A673 (cell line): ENCODE results near the gene SERPINB1. TPM values are rescaled to one million over a fixed set of nuclear protein-coding genes. Genes with fewer than 3 reads are reported as not detected.

Experiments
- BruUV-seq: library from RNA; stranded (reverse); fragments of 400-500 nt; replicated peaks from 2 replicates; lab custom pipeline; 2021; lab: Mats Ljungman, UMichigan
- CTCF ChIA-PET: fragments of 300-600 bp; sonication (Branson Sonifier 250); formaldehyde crosslinking; loops from one replicate; lab custom pipeline; 2022; ENCODE audit warnings: antibody characterized with exemption; lab: Charles Lee
- POLR2A ChIA-PET: fragments of 300-600 bp; sonication (Branson Sonifier 250); formaldehyde crosslinking; loops from one replicate; lab custom pipeline; 2022; ENCODE audit warnings: antibody characterized with exemption; ENCODE audit not compliant: low non-redundant PET; lab: Charles Lee
- DNase-seq: peaks from one replicate; pipeline ENCODE4 v3.0.0-alpha.2; 2015; ENCODE audit warnings: low spot score
- H3K27ac ChIP-seq: fragments of 200-600 bp; sonication (generic); 2 replicates; pipeline ENCODE4 v1.5.1; 2016; ENCODE audit warnings: mixed run types, low read depth, mild to moderate bottlenecking, mixed read lengths, antibody characterized with exemption, low read length; ENCODE audit not compliant: poor library complexity, severe bottlenecking
- H3K27me3 ChIP-seq: fragments of 200-600 bp; sonication (generic); replicated peaks from 2 replicates; pipeline ENCODE4 v1.6.1; 2017; ENCODE audit warnings: mixed run types, low read depth, mild to moderate bottlenecking, mixed read lengths, antibody characterized with exemption, low read length; ENCODE audit not compliant: insufficient read depth, poor library complexity
- H3K36me3 ChIP-seq: fragments of 200-600 bp; sonication (generic); 2 replicates; pipeline ENCODE4 v1.6.1; 2016; ENCODE audit warnings: mixed run types, mild to moderate bottlenecking, mixed read lengths, antibody characterized with exemption, low read length; ENCODE audit not compliant: insufficient read depth, poor library complexity, severe bottlenecking
- H3K4me1 ChIP-seq: fragments of 200-600 bp; sonication (generic); 2 replicates; pipeline ENCODE4 v1.6.1; 2017; ENCODE audit warnings: mixed run types, mild to moderate bottlenecking, mixed read lengths, antibody characterized with exemption, low read length; ENCODE audit not compliant: insufficient read depth, poor library complexity, severe bottlenecking
- H3K4me3 ChIP-seq: fragments of 200-600 bp; sonication (generic); 2 replicates; pipeline ENCODE4 v1.5.1; 2016; ENCODE audit warnings: low read depth, mixed run types, mild to moderate bottlenecking, mixed read lengths, low read length; ENCODE audit not compliant: poor library complexity, severe bottlenecking
- H3K9me3 ChIP-seq: fragments of 200-600 bp; sonication (generic); 2 replicates; pipeline ENCODE4 v1.6.1; 2016; ENCODE audit warnings: mixed run types, low read depth, mild to moderate bottlenecking, mixed read lengths, antibody characterized with exemption, low read length; ENCODE audit not compliant: poor library complexity, severe bottlenecking
- EZH2 ChIP-seq: fragments of 200-600 bp; sonication (generic); IDR thresholded peaks from 2 replicates; pipeline ENCODE4 v1.6.1; 2017; ENCODE audit warnings: borderline replicate concordance, low read depth, mild to moderate bottlenecking, mixed read lengths, antibody characterized with exemption, low read length; ENCODE audit not compliant: poor library complexity, severe bottlenecking
- intact Hi-C: fragments of 100-400 bp; cut with micrococcal nuclease; formaldehyde crosslinking; loops from one replicate; pipeline ENCODE4 v1.10.0; 2022; ENCODE audit not compliant: unreplicated experiment
- total RNA-seq: library from RNA; stranded (reverse); gene quantifications from 2 replicates; pipeline ENCODE4 v1.2.3, GENCODE V29; 2021
- TF ChIP-seq, protein P1 (sequence below): fragments of 300-800, 200-600 bp; sonication (generic); conservative IDR thresholded peaks from 2 replicates; pipeline ENCODE4 v1.5.1; 2017; ENCODE audit warnings: low read depth, mild to moderate bottlenecking, antibody characterized with exemption, low read length, moderate library complexity, mixed read lengths

Gene SERPINB1
- total RNA-seq, 1 experiment from 2014 or later = 1.3 TPM

DNA sequence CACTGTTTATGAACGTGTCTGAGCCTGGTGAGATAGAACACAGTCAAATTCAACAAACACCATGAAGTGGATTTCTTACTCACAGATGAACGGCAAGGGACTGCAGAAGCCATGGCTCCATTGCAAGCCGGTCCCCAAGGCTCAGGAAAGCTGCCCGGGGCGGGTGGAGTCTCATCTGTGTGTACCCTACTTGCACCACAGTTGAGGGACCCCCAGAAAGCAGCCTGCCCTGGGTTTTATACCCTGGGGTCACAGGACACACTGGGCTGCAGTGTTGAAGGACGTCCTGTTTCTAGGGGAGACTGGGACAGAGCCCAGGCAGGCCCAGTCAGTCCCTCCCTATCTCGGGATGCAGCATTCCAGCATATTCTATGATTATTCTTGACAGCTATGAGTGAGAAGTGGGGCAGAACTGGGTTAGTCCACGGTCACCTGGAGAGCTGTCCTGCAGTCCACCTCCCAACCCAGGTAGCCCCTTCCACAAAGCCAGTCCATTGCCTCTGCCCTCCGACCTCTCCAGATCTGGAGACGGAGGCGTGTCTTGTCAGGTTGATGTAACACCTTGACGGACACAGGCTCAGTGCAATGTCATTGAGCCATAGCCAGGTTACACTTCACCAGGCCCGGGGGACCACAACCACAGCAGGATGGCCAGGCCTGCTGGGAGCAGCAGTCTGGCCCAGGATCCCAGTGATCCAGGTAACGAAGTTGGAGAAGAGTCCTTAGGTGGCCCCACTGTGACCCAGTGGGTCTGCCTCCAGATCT is 40.9 kb downstream of the SERPINB1 start:
- no peak overlapping the region for H3K4me3 ChIP-seq
- H3K4me1 ChIP-seq = peaks cover 29% of the 10 kb centered on the region
- ChIA-PET CTCF (no interaction called here), POLR2A (no interaction called here)
- BruUV-seq = no TSS peak
- intact Hi-C loops = no loop called here
- no peaks in the 10 kb centered on the region for H3K36me3 ChIP-seq
- H3K9me3 ChIP-seq = no peaks in the 10 kb centered on the region
- TF ChIP-seq, protein P1, sequence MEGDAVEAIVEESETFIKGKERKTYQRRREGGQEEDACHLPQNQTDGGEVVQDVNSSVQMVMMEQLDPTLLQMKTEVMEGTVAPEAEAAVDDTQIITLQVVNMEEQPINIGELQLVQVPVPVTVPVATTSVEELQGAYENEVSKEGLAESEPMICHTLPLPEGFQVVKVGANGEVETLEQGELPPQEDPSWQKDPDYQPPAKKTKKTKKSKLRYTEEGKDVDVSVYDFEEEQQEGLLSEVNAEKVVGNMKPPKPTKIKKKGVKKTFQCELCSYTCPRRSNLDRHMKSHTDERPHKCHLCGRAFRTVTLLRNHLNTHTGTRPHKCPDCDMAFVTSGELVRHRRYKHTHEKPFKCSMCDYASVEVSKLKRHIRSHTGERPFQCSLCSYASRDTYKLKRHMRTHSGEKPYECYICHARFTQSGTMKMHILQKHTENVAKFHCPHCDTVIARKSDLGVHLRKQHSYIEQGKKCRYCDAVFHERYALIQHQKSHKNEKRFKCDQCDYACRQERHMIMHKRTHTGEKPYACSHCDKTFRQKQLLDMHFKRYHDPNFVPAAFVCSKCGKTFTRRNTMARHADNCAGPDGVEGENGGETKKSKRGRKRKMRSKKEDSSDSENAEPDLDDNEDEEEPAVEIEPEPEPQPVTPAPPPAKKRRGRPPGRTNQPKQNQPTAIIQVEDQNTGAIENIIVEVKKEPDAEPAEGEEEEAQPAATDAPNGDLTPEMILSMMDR = no peak
- no peak for TF ChIP-seq EZH2
- no peaks in the 10 kb centered on the region for H3K27me3 ChIP-seq
- no peak for DNase-seq
- H3K27ac ChIP-seq = peak overlapping the region; percentile 78

DNA sequence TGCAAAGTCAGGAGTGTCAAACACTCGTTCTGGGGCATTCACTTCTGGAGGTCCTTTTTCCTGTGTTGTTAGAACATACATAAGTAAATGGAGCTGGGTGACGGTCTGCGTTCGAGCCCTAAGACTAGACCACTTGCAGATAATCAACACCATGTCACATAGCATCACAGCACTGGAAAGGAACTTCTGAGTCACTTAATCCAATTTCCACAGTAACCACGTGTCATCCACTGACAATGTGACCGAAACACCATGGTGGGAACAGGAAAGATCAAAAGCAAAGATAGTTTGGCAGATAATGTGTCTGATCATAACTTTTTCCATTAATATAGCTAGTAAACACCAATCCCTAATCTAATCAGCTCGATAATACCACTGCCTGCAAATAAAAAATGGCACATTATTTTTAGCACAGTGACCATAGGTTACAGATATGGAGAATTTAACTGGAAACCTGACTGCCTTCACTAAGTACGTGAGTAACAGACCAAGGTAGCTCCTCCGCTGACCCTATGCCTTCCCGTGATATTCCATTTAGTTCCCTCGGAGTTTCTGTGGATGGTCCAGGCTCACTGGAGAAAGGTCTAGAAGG is 41.6 kb downstream of the SERPINB1 start:
- TF ChIP-seq, protein P1 = no peak
- TF ChIP-seq EZH2 = no peak
- ChIA-PET CTCF (no interaction called here), POLR2A (no interaction called here)
- Histone ChIP-seq H3K36me3 (no peaks in the 10 kb centered on the region), H3K4me1 (peaks cover 29% of the 10 kb centered on the region), H3K27me3 (no peaks in the 10 kb centered on the region), H3K9me3 (no peaks in the 10 kb centered on the region), H3K4me3 (no peak overlapping the region), H3K27ac (peak overlapping the region; percentile 78)
- peak; percentile 92 for DNase-seq
- TSS peak; percentile 45 for BruUV-seq
- intact Hi-C loops = no loop called here

- CTCF ChIA-PET = interaction anchor here (0.7 kb wide), 1 partner anchor 269 kb away, joined by 3 read pairs; no protein-coding TSS in a partner anchor
- no peaks in the 10 kb centered on the region for H3K27me3 ChIP-seq
Observed at GRCh38 chr6:2798586-2799134, 43.0 kb downstream of the SERPINB1 start.

More at GRCh38 chr6:2798586-2799134, 43.0 kb downstream of the SERPINB1 start:
- Histone ChIP-seq H3K27ac (peak overlapping the region; percentile 78), H3K36me3 (no peaks in the 10 kb centered on the region), H3K4me3 (no peak overlapping the region), H3K9me3 (no peaks in the 10 kb centered on the region), H3K4me1 (peaks cover 30% of the 10 kb centered on the region)
- TF ChIP-seq, protein P1 = no peak
- no peak for TF ChIP-seq EZH2
- intact Hi-C loops = no loop called here
- POLR2A ChIA-PET = interaction anchor here (0.6 kb wide), 2 partner anchors 23 to 48 kb away, joined by 4 to 10 read pairs; no protein-coding TSS in a partner anchor
- peak; percentile 52 for DNase-seq
- no TSS peak for BruUV-seq
